Astrocyte of the spinal cord (primary cell): ENCODE measurements around the gene ANKRD40.
"Not testable (repeated sequence)": the region's sequence is repeated elsewhere in the genome, so short reads cannot be mapped to it uniquely, and the experiment has no call there.

Experiments used
- DNase-seq: peaks from one replicate; pipeline ENCODE4 v3.0.0; 2011; ENCODE audit warnings: low read depth, low spot score
- H3K4me3 ChIP-seq: 2 replicates; pipeline ENCODE4 v1.5.1; 2011; ENCODE audit warnings: low read depth, mild to moderate bottlenecking, low read length, moderate library complexity
- in situ Hi-C: cut with HindIII; loops from 2 replicates; pipeline ENCODE4 v1.10.0; 2017; ENCODE audit warnings: low sequenced_read_pairs
- TF ChIP-seq, protein P1 (sequence below): IDR thresholded peaks from 2 replicates; pipeline ENCODE4 v1.5.1; 2012; ENCODE audit warnings: low read depth, mild to moderate bottlenecking, low read length, inconsistent platforms

Gene ANKRD40

DNA sequence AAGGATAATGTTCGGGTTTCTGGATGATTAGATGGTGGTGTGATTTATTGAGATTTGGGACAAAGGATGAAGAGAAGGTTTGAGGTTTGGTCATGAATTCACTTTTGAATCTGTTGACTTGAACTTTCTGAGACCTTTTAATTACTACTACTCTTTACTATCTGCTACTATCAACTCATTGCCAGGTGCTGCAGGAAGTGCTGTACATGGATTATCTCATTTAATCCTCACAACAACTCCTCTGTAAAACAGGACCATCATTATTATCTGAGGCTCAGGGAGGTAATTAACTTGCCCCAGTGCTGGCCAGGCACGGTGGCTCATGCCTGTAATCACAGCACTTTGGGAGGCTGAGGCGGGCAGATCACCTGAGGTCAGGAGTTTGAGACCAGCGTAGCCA is 2.9 kb upstream of the ANKRD40 start:
- in situ Hi-C loops, result no loop called here
- TF ChIP-seq, protein P1, sequence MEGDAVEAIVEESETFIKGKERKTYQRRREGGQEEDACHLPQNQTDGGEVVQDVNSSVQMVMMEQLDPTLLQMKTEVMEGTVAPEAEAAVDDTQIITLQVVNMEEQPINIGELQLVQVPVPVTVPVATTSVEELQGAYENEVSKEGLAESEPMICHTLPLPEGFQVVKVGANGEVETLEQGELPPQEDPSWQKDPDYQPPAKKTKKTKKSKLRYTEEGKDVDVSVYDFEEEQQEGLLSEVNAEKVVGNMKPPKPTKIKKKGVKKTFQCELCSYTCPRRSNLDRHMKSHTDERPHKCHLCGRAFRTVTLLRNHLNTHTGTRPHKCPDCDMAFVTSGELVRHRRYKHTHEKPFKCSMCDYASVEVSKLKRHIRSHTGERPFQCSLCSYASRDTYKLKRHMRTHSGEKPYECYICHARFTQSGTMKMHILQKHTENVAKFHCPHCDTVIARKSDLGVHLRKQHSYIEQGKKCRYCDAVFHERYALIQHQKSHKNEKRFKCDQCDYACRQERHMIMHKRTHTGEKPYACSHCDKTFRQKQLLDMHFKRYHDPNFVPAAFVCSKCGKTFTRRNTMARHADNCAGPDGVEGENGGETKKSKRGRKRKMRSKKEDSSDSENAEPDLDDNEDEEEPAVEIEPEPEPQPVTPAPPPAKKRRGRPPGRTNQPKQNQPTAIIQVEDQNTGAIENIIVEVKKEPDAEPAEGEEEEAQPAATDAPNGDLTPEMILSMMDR, result no peak

DNA sequence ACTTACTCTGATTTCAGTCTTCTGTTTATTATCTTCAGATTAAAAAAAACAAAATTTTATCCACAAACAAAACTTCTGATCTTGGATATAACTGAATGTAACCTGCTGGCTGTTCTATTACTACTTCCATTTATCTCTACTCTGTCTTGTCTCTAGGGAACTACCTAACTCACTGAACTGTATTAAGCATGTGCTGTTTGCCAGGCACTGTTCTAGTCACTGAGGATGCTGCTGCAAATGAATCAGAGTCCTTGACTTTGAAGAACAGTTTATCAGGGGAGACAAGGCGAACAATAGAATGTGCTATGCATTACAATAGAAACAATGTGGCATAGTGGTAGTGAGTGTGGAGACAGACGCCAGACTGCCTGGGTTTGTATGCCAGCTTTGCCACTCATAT is 2.3 kb upstream of the ANKRD40 start:
- no peak overlapping the region for H3K4me3 ChIP-seq
- no peak for DNase-seq
- in situ Hi-C loops, result no loop called here
- TF ChIP-seq, protein P1, result no peak

More for the DNA sequence above, 2.9 kb upstream of the ANKRD40 start:
- DNase-seq, result no peak
- H3K4me3 ChIP-seq, result no peak overlapping the region

DNA sequence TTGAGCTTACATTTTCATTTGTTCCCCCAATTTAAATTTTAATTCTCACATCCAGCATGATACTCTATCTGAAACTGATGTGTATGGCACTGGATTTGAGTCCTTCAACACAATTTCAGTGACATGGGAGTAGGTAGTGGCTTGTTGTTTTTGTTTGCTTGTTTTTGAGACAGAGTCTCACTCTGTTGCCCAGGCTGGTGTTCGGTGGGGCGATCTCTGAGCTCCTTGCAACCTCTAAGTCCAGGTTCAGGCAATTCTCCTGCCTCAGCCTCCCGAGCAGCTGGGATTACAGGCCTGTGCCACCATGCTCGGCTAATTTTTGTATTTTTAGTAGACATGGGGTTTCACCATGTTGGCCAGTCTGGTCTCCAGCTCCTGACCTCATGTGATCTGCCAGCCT is 1.3 kb upstream of the ANKRD40 start:
- DNase-seq, in situ Hi-C loops, H3K4me3 ChIP-seq: not testable (repeated sequence)

DNA sequence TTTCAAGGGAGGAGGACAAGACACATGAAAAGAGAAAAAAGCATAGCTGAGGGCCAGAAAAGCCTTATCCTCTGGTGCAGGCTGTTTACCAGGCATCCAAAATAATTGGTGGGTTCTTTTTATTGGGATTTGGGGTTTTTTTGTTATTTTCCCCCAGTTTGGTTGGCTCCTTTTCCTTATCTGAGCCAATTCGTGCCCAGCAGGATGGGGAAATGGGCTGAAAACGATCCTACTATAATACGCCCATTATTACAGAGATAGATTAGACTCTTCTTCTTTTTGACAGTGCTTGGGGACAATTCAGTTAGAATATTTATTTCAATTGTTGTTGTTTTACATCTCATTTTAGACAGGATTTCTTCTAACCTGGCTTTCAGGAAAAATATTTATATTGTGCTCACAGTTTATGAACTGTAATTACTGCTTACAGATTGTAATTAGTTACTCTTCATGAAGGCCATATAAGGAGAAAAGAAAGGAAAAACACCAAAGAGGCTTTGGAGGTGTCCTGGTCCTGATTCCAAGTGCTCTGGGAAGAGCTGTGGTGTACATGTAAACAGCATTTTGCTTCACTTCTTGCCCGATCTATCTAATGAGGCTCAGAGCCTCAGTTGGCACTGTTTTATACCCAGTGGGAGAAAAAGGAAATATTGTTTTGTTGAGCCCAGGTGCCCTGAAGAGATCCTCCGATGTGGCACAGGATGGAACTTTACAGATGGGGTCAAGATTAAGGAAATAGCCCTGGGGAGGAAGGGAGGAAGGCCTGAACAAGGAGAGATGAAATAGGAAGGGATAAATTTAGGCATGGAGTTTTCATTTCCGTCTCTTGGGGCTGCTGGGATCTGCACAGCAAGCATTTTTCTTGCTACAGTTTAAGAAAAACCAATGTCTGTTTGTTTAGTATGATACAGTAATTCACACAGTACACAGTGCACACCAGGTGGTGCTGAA is 611 bp upstream of the ANKRD40 start:
- peak overlapping the region; percentile 73 for H3K4me3 ChIP-seq
- peak; percentile 44 for DNase-seq
- TF ChIP-seq, protein P1, result no peak
- in situ Hi-C loops, result no loop called here

DNA sequence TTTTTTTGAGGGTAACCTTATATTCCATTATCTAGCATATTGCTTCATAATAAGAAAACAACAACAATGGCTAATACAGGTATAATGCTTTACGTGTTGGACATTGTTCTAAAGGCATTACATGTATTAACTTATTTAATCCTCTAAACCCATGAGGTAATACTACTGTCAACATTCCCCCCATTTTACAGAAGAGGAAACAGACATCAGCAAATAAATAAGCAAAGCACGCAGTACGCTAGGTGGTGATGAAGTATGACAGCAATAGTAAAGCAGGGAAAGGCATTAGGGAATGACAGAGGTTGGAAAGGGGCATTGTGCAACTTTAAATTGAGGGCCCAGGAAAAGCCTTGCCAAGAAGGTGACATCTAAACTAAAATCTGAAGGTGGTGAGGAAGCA is 4.6 kb downstream of the ANKRD40 start:
- in situ Hi-C loops, result no loop called here
- no peak for DNase-seq
- TF ChIP-seq, protein P1, result no peak
- no peak overlapping the region for H3K4me3 ChIP-seq

DNA sequence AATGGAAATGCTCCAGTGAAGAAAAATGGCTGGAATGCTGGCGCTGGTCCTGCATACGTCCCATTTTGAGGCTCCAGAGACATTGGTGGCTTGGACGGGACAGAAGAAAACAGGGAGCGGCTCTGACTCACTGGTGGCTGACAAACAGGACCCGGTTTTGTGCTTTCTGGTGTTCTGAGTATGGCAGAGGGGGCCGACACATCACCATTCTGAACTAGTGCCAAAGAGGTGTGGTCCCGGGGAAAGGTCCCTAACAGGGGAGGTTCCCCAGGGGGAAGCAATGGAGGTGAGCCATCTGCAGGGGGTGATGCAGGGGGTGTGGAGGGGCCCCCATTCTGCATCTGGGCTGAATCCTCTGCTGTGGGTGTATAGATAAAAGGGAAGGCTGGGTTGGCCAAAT is 8.3 kb downstream of the ANKRD40 start:
- in situ Hi-C loops, result no loop called here

More for the DNA sequence above, 8.3 kb downstream of the ANKRD40 start:
- no peak for DNase-seq
- H3K4me3 ChIP-seq, result no peak overlapping the region
- TF ChIP-seq, protein P1, result no peak
